SK-N-SH treated with all-trans-retinoic acid at 6 μM for 48 hours (cell line): ENCODE results near the gene ABCA10.
"Not testable (repeated sequence)": the region's sequence is repeated elsewhere in the genome, so short reads cannot be mapped to it uniquely, and the experiment has no call there.

Experiments
- ATAC-seq: fragments of 200-7000 bp; cut with Tn5 transposase; 3 replicates; pipeline ENCODE4 v1.9.1; 2020; ENCODE audit warnings: mild to moderate bottlenecking, moderate library complexity
- ARNTL ChIP-seq: fragments of 450-650 bp; formaldehyde crosslinking; IDR thresholded peaks from 2 replicates; pipeline ENCODE4 v1.5.0; 2020; ENCODE audit warnings: low read depth, mild to moderate bottlenecking, moderate library complexity, borderline replicate concordance
- BACH2 ChIP-seq: fragments of 250-450 bp; sonication (Bioruptor Pico); IDR thresholded peaks from 2 replicates; pipeline ENCODE4 v1.9.0; 2021; ENCODE audit warnings: mild to moderate bottlenecking, borderline replicate concordance
- CSDC2 ChIP-seq: fragments of 250-450 bp; sonication (Bioruptor Pico); IDR thresholded peaks from 2 replicates; pipeline ENCODE4 v1.5.0; 2020; ENCODE audit warnings: mild to moderate bottlenecking, moderate library complexity
- ESRRG ChIP-seq: fragments of 250-450 bp; sonication (Bioruptor Pico); IDR thresholded peaks from 2 replicates; pipeline ENCODE4 v1.6.1; 2021; ENCODE audit warnings: mild to moderate bottlenecking
- GLIS3 ChIP-seq: fragments of 250-450 bp; sonication (Bioruptor Pico); IDR thresholded peaks from 2 replicates; pipeline ENCODE4 v1.5.0; 2020; ENCODE audit warnings: mild to moderate bottlenecking, moderate library complexity
- ISL1 ChIP-seq: fragments of 250-450 bp; sonication (Bioruptor Pico); IDR thresholded peaks from 2 replicates; pipeline ENCODE4 v2.1.2; 2022; ENCODE audit warnings: mild to moderate bottlenecking, moderate library complexity
- OSR1 ChIP-seq: fragments of 250-450 bp; sonication (Bioruptor Pico); IDR thresholded peaks from 2 replicates; pipeline ENCODE4 v1.8.0; 2022; ENCODE audit warnings: moderate library complexity, mild to moderate bottlenecking, inconsistent platforms
- PPARA ChIP-seq: fragments of 250-450 bp; sonication (Bioruptor Pico); IDR thresholded peaks from 2 replicates; pipeline ENCODE4 v1.5.0; 2020; ENCODE audit warnings: mild to moderate bottlenecking, borderline replicate concordance
- RARB ChIP-seq: fragments of 250-450 bp; sonication (Bioruptor Pico); IDR thresholded peaks from 2 replicates; pipeline ENCODE4 v1.8.0; 2021; ENCODE audit warnings: mild to moderate bottlenecking, moderate library complexity
- TCF4 ChIP-seq: fragments of 250-450 bp; sonication (Bioruptor Pico); IDR thresholded peaks from 2 replicates; pipeline ENCODE4 v1.8.0; 2021; ENCODE audit warnings: mild to moderate bottlenecking, moderate library complexity, borderline replicate concordance
- TOX ChIP-seq: fragments of 250-450 bp; sonication (Bioruptor Pico); IDR thresholded peaks from 2 replicates; pipeline ENCODE4 v1.8.0; 2021; ENCODE audit warnings: mild to moderate bottlenecking, moderate library complexity, borderline replicate concordance
- ZC3H10 ChIP-seq: fragments of 250-450 bp; sonication (Bioruptor Pico); IDR thresholded peaks from 2 replicates; pipeline ENCODE4 v1.5.1; 2021; ENCODE audit warnings: mild to moderate bottlenecking, moderate library complexity
- ZFP3 ChIP-seq: fragments of 250-450 bp; sonication (Bioruptor Pico); IDR thresholded peaks from 2 replicates; pipeline ENCODE4 v1.5.0; 2020; ENCODE audit warnings: mild to moderate bottlenecking, moderate library complexity
- ZFP30 ChIP-seq: fragments of 450-650 bp; formaldehyde crosslinking; IDR thresholded peaks from 2 replicates; pipeline ENCODE4 v1.5.0; 2022; ENCODE audit warnings: mild to moderate bottlenecking, moderate library complexity
- ZNF565 ChIP-seq: fragments of 450-650 bp; formaldehyde crosslinking; conservative IDR thresholded peaks from 2 replicates; pipeline ENCODE4 v1.5.0; 2020; ENCODE audit warnings: low read depth, mild to moderate bottlenecking, moderate library complexity
- ZNF70 ChIP-seq: fragments of 450-650 bp; formaldehyde crosslinking; IDR thresholded peaks from 2 replicates; pipeline ENCODE4 v1.5.0; 2020; ENCODE audit warnings: mild to moderate bottlenecking, moderate library complexity
- ZNF8 ChIP-seq: fragments of 450-650 bp; formaldehyde crosslinking; IDR thresholded peaks from 2 replicates; pipeline ENCODE4 v1.5.0; 2020; ENCODE audit warnings: mild to moderate bottlenecking, moderate library complexity
- TF ChIP-seq, protein P1 (sequence below): fragments of 250-450 bp; sonication (Bioruptor Pico); IDR thresholded peaks from 2 replicates; pipeline ENCODE4 v1.8.0; 2020; ENCODE audit warnings: mild to moderate bottlenecking, moderate library complexity, borderline replicate concordance
- TF ChIP-seq, protein P2 (sequence below): fragments of 250-450 bp; sonication (Bioruptor Pico); IDR thresholded peaks from 2 replicates; pipeline ENCODE4 v1.5.1; 2021; ENCODE audit warnings: mild to moderate bottlenecking, moderate library complexity
- TF ChIP-seq, protein P3 (sequence below): fragments of 250-450 bp; sonication (Bioruptor Pico); IDR thresholded peaks from 2 replicates; pipeline ENCODE4 v1.5.0; 2020; ENCODE audit warnings: mild to moderate bottlenecking, moderate library complexity

ABCA10 gene

DNA sequence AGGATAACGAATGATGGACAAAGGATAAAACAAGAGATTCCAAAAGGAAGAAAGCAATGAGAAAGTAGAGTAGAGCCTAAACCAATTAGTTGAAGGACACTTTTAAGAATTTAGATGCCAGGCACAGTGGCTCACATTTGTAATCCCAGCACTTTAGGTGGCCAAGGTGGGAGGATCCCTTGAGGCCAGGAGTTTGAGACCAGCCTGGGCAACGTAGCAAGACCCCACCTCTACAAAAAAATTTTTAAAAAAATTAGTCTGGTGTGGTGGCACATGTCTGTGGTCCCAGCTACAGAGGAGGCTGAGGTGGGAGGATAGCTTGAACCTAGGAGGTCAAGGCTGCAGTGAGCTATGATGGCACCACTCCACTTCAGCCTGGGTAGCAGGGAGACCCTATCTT is 20.0 kb downstream of the ABCA10 start:
- TF ChIP-seq PPARA (no peak), RARB (CRISPR knock-in tag) (no peak), CSDC2 (CRISPR knock-in tag) (no peak), ISL1 (CRISPR knock-in tag) (no peak), GLIS3 (no peak), ZFP30 (CRISPR knock-in tag) (no peak)
- TF ChIP-seq, all 23 proteins: peak for 0
- no peak for ATAC-seq

DNA sequence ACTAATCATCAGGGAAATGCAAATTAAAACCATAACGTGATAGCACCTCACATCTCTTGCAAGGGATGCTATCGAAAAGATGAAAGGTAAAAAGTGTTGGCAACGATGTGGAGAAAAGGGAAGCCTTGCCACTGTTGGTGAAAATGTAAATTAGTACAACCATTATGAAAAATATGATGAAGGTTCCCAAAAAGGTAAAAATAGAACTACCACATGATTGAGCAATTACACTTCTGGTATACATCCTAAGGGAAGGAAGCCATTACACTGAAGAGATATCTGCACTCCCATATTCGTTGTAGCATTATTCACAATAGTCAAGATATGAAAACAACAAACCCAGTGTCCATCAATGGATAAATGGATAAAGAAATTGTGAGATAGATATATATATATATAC is 21.5 kb downstream of the ABCA10 start:
- TF ChIP-seq ZFP30 (CRISPR knock-in tag), result no peak
- TF ChIP-seq GLIS3, result no peak
- no peak for TF ChIP-seq BACH2 (CRISPR knock-in tag)
- no peak for TF ChIP-seq RARB (CRISPR knock-in tag)
- no peak for TF ChIP-seq PPARA
- TF ChIP-seq ESRRG (CRISPR knock-in tag), result no peak
- TF ChIP-seq ZFP3, result no peak
- TF ChIP-seq ARNTL (CRISPR knock-in tag), result no peak
- no peak for TF ChIP-seq ZC3H10 (CRISPR knock-in tag)
- no peak for TF ChIP-seq ZNF8
- TF ChIP-seq, protein P1, sequence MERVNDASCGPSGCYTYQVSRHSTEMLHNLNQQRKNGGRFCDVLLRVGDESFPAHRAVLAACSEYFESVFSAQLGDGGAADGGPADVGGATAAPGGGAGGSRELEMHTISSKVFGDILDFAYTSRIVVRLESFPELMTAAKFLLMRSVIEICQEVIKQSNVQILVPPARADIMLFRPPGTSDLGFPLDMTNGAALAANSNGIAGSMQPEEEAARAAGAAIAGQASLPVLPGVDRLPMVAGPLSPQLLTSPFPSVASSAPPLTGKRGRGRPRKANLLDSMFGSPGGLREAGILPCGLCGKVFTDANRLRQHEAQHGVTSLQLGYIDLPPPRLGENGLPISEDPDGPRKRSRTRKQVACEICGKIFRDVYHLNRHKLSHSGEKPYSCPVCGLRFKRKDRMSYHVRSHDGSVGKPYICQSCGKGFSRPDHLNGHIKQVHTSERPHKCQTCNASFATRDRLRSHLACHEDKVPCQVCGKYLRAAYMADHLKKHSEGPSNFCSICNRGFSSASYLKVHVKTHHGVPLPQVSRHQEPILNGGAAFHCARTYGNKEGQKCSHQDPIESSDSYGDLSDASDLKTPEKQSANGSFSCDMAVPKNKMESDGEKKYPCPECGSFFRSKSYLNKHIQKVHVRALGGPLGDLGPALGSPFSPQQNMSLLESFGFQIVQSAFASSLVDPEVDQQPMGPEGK (CRISPR knock-in tag), result no peak
- TF ChIP-seq, protein P2, sequence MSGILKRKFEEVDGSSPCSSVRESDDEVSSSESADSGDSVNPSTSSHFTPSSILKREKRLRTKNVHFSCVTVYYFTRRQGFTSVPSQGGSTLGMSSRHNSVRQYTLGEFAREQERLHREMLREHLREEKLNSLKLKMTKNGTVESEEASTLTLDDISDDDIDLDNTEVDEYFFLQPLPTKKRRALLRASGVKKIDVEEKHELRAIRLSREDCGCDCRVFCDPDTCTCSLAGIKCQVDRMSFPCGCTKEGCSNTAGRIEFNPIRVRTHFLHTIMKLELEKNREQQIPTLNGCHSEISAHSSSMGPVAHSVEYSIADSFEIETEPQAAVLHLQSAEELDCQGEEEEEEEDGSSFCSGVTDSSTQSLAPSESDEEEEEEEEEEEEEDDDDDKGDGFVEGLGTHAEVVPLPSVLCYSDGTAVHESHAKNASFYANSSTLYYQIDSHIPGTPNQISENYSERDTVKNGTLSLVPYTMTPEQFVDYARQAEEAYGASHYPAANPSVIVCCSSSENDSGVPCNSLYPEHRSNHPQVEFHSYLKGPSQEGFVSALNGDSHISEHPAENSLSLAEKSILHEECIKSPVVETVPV (CRISPR knock-in tag), result no peak
- TF ChIP-seq, protein P3, sequence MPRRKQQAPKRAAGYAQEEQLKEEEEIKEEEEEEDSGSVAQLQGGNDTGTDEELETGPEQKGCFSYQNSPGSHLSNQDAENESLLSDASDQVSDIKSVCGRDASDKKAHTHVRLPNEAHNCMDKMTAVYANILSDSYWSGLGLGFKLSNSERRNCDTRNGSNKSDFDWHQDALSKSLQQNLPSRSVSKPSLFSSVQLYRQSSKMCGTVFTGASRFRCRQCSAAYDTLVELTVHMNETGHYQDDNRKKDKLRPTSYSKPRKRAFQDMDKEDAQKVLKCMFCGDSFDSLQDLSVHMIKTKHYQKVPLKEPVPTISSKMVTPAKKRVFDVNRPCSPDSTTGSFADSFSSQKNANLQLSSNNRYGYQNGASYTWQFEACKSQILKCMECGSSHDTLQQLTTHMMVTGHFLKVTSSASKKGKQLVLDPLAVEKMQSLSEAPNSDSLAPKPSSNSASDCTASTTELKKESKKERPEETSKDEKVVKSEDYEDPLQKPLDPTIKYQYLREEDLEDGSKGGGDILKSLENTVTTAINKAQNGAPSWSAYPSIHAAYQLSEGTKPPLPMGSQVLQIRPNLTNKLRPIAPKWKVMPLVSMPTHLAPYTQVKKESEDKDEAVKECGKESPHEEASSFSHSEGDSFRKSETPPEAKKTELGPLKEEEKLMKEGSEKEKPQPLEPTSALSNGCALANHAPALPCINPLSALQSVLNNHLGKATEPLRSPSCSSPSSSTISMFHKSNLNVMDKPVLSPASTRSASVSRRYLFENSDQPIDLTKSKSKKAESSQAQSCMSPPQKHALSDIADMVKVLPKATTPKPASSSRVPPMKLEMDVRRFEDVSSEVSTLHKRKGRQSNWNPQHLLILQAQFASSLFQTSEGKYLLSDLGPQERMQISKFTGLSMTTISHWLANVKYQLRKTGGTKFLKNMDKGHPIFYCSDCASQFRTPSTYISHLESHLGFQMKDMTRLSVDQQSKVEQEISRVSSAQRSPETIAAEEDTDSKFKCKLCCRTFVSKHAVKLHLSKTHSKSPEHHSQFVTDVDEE, result no peak
- no peak for TF ChIP-seq CSDC2 (CRISPR knock-in tag)
- no peak for TF ChIP-seq TCF4
- no peak for TF ChIP-seq ZNF70 (CRISPR knock-in tag)
- no peak for TF ChIP-seq ZNF565 (CRISPR knock-in tag)
- TF ChIP-seq TOX (CRISPR knock-in tag), result no peak
- TF ChIP-seq OSR1, result no peak
- ATAC-seq, result no peak

DNA sequence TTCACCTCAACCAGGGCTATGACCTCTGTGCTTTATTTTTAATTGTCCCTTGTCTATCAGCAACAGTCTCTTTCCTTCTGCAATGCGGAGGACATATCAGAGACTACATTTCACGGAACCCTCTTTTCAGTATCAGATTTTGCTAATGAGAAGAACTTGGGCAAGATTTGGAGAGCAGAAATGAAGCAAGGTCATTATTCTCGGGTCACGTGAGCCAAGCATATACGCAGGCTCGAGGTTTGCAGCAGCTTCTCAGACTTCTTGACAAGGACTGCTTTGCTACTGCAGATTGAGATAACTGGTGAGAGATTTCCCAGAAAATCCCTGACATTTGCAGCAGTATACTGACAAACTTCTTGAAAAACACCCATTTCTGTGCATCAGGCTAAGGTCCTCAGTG is 30.4 kb downstream of the ABCA10 start:
- no peak for ATAC-seq
- TF ChIP-seq GLIS3, result no peak
- TF ChIP-seq PPARA, result no peak
- no peak for TF ChIP-seq ZNF565 (CRISPR knock-in tag)
- TF ChIP-seq, protein P1 (CRISPR knock-in tag), result no peak
- no peak for TF ChIP-seq BACH2 (CRISPR knock-in tag)
- no peak for TF ChIP-seq ZNF8
- TF ChIP-seq RARB (CRISPR knock-in tag), result no peak
- no peak for TF ChIP-seq TCF4

DNA sequence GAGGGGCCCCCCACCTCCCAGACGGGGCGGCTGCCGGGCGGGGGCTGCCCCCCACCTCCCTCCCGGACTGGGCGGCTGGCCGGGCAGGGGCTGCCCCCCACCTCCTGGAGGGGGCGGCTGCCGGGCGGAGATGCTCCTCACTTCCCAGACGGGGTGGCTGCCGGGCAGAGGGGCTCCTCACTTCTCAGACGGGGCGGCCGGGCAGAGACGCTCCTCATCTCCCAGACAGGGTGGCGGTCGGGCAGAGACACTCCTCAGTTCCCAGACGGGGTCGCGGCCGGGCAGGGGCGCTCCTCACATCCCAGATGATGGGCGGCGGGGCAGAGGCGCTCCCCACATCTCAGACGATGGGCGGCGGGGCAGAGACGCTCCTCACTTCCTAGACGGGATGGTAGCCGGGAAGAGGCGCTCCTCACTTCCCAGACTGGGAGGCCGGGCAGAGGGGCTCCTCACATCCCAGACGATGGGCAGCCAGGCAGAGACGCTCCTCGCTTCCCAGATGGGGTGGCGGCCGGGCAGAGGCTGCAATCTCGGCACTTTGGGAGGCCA is 32.4 kb downstream of the ABCA10 start:
- ATAC-seq, result not testable (repeated sequence)

DNA sequence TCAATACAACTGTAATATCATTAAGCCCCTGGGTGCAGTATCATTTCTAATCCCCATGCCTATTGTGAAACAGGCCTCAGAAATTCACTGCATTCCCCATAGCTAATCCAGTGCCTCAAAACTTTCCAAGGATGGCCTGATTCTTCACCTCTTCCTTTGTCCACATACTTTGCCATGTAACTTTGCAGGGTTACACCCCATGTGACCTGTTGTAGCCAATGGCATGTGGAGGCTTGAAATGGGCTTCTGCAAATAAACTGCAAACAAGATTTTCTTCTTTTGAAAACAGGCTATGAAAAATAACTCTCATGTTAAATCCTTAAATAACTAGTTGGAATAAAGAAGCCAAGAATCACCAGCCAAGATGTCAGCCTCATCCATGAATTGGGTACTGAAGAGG is 35.9 kb downstream of the ABCA10 start:
- no peak for ATAC-seq
- TF ChIP-seq, protein P3, result no peak
- TF ChIP-seq, protein P2 (CRISPR knock-in tag), result no peak
- TF ChIP-seq ESRRG (CRISPR knock-in tag), result no peak
- TF ChIP-seq TOX (CRISPR knock-in tag), result no peak
- TF ChIP-seq GLIS3, result no peak
- no peak for TF ChIP-seq BACH2 (CRISPR knock-in tag)
- no peak for TF ChIP-seq ZFP3
- no peak for TF ChIP-seq PPARA
- no peak for TF ChIP-seq OSR1
- TF ChIP-seq ZNF8, result no peak
- TF ChIP-seq ZNF565 (CRISPR knock-in tag), result no peak
